GM12872 (cell line): ENCODE measurements around the gene PINK1.

Source experiments
- CTCF ChIP-seq: IDR thresholded peaks from 3 replicates; pipeline ENCODE4 v1.5.1; 2011; ENCODE audit warnings: low read depth, mild to moderate bottlenecking, low read length, moderate library complexity; ENCODE audit not compliant: insufficient read depth

PINK1 gene

DNA sequence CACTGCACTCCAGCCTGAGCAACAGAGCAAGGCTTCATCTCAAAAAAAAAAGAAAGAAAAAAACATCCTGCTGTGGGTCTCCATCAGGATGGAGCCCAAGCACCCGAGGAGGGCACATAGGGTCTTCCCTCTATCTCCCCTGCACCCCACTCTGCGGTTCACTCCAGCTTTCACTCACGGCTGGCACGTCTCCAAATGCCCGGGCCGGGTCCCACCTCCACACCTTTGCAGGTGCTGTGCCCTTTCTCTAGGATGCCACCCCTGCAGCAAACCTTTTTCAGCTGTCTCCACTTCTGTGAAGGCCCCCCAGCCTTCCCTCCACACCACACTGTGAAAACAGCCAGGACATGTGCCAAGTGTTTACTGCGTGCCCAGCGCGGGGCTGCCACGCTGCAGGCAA, 50.4 kb downstream of the PINK1 start:
- TF ChIP-seq CTCF, result no peak

GRCh38 chr1:20684050-20684620, 50.9 kb downstream of the PINK1 start:
- no peak for TF ChIP-seq CTCF

GRCh38 chr1:20684651-20685050, 51.4 kb downstream of the PINK1 start:
- no peak for TF ChIP-seq CTCF

DNA sequence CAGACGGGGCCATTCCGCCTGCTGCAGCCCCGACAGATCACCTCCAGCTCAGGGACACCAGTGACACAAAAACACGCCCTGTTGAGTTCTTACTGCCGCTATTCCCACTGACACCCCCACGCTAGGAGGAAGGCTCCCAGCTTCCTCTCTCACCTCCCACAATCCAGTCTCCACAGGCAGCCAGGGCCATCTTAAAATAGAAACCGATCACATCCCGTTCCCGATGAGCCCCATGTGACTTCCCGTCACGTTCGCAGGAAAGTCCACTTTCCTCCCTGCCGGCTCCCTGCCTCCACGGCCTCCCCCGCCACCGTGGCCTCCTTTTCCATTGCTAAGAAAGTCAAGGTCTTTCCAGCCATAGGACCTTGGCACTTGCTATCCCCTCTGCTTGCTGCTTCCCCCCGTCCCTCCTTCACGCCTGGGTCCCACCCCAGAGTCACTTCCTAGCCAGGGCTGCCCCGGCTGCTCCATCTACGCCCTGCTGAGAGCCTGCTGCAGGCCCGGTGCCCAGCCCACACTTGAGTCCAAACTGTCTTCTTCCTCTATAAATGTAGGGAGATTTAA, 51.9 kb downstream of the PINK1 start:
- no peak for TF ChIP-seq CTCF

GRCh38 chr1:20685741-20686140, 52.5 kb downstream of the PINK1 start:
- TF ChIP-seq CTCF, result no peak

DNA sequence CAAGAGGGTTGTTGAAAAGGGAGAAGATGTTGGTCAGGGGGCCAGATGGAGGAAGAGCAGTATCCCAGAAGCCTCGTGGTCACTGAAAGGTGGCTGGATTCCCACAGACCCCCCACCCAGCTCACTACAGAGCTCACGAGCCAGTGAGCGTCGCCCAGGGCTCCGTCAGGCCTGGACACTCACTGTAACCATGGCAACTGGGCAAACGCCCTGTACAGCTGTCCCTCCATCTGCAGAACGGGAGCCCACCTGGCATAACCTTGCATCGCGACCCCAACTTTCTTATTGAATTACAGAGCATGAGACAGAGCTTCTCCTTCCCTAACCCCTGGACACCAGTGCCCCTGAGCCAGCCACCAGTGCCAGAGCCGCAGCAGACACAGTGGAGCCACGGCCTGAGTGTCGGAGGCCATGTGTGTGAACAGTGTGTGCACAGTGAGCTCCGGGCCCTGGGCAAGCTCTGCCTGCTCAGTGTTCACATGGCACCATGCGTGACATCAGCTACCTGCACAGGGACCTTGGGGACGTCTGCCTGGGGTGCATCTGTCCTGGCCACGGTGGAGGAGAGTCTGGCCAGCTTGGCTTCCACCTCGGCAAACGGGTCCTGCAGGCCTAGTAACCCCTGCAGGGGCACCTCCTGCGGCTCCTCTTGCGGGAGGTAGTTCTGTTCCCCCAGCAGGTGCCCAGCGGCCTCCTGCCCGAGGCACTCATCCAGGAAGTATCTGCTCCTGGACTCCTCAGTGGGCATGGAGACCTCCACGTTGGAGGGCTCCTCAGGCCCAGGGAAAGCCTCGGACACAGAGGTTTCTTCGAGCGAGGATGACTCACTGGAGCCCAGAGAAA, 53.8 kb downstream of the PINK1 start:
- no peak for TF ChIP-seq CTCF

DNA sequence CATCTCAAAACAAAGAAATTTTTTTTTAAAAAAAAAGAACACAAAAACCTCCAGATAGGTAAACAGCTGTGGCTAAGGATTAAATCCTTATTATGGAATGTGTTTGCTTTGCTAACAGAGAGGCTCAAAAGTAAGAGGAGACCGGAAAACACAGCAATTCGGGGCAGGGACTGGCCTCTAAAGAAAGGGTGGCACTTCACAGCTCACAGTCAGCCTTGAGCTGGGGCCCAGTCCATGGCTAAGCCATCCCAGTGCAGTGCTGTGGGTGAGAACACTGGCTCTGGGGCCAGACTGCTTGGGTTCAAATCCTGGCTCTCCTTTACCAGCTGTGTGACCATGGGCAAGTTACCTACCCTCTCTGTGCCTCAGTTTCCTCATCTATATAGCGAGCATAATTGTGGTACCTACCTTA, 56.4 kb downstream of the PINK1 start:
- no peak for TF ChIP-seq CTCF
